ENCODE measurements around the gene ACTRT3.

DNA sequence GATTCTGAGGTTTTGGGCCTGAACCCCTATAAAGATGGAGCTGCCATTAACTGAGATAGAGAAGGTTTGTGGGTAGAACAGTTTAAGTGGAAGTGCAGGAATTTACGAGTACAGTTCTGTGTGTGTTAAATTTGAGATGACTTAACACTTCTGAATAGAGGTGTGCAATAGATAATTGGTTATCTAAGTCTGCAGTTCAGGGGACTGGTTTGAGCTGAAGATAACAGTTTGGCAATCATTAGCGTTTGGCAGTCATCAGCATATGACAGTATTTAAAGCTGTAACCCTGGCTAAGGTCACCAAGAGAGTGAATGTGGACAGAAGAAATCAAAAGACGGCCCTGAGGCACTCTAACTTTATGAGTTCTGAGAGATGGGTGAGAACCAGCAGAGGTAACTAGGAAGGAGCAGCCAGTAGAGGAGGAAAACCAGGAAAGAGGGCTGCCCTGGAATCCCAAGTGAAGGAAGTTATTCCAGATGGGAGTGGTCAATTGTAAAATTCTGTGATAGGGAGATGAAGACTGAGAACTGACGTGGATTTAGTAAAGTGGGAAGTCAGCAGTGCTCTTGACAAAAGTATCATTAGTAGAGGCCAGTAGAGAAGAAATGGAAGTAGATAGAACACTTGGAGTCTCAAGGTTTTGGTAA lies 12.0 kb upstream of the ACTRT3 start:
- TF ChIP-seq, protein P1, sequence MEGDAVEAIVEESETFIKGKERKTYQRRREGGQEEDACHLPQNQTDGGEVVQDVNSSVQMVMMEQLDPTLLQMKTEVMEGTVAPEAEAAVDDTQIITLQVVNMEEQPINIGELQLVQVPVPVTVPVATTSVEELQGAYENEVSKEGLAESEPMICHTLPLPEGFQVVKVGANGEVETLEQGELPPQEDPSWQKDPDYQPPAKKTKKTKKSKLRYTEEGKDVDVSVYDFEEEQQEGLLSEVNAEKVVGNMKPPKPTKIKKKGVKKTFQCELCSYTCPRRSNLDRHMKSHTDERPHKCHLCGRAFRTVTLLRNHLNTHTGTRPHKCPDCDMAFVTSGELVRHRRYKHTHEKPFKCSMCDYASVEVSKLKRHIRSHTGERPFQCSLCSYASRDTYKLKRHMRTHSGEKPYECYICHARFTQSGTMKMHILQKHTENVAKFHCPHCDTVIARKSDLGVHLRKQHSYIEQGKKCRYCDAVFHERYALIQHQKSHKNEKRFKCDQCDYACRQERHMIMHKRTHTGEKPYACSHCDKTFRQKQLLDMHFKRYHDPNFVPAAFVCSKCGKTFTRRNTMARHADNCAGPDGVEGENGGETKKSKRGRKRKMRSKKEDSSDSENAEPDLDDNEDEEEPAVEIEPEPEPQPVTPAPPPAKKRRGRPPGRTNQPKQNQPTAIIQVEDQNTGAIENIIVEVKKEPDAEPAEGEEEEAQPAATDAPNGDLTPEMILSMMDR (IDR thresholded peaks at IDR 0.05): no peak
- no peak for TF ChIP-seq EZH2 (IDR thresholded peaks at IDR 0.05)
- no peak for TF ChIP-seq EZH2phosphoT487 (IDR thresholded peaks at IDR 0.05)
